SK-N-SH (cell line): ENCODE data around the gene PAM. TPM values are rescaled to one million over a fixed set of nuclear protein-coding genes. Genes with fewer than 3 reads are reported as not detected.

Experiments
- CTCF ChIA-PET: fragments of 300-600, 350-600 bp; formaldehyde crosslinking; extraction: SDS; loops from one replicate; lab custom pipeline; 2021; lab: Yijun Ruan, JAX
- POLR2A ChIA-PET: fragments of 350-600 bp; sonication (Branson Sonifier 250); formaldehyde crosslinking; extraction: SDS; loops from one replicate; lab custom pipeline; 2020; ENCODE audit warnings: antibody characterized with exemption, inconsistent platforms; lab: Yijun Ruan, JAX
- DNase-seq: peaks from one replicate; pipeline ENCODE4 v3.0.0; 2012
- H2AFZ ChIP-seq: fragments of 200-600 bp; sonication (generic); 2 replicates; pipeline ENCODE4 v1.8.1; 2016; ENCODE audit warnings: antibody characterized with exemption, mild to moderate bottlenecking, low read depth
- H3F3A ChIP-seq: fragments of 200-600 bp; sonication (generic); replicated peaks from 2 replicates; pipeline ENCODE3; 2016; ENCODE audit warnings: antibody characterized with exemption, mild to moderate bottlenecking; ENCODE audit not compliant: insufficient read depth
- H3K27ac ChIP-seq, 2 experiments: fragments of 200-500 bp in 1 of 2; fragments of 200-600 bp in 1 of 2; sonication (Bioruptor generic) in 1 of 2; sonication (generic), shearing (Covaris generic) in 1 of 2; 2 replicates each; pipeline versions ENCODE4 v1.5.1 to v1.6.1; 2014 to 2016; ENCODE audit warnings: low read depth in 2 of 2, inconsistent platforms in 1 of 2, low read length in 1 of 2, mild to moderate bottlenecking in 1 of 2, mixed read lengths in 1 of 2
- H3K27me3 ChIP-seq: fragments of 200-600 bp; sonication (generic), shearing (Covaris generic); 2 replicates; pipeline ENCODE4 v1.6.1; 2016; ENCODE audit warnings: mixed run types; ENCODE audit not compliant: insufficient read depth
- H3K36me3 ChIP-seq, 2 experiments: fragments of 200-500 bp in 1 of 2; fragments of 200-600 bp in 1 of 2; sonication (Bioruptor generic) in 1 of 2; sonication (generic) in 1 of 2; replicated peaks in 1 of 2; 2 replicates each; pipeline versions ENCODE3 to v1.5.1; 2014 to 2016; ENCODE audit warnings: low read length in 1 of 2, mild to moderate bottlenecking in 1 of 2; ENCODE audit not compliant: insufficient read depth in 2 of 2, control insufficient read depth in 1 of 2
- H3K4me1 ChIP-seq, 2 experiments: fragments of 200-500 bp in 1 of 2; fragments of 200-600 bp in 1 of 2; sonication (Bioruptor generic) in 1 of 2; sonication (generic), shearing (Covaris generic) in 1 of 2; 2 replicates each; pipeline versions ENCODE4 v1.5.1 to v1.6.1; 2014 to 2016; ENCODE audit warnings: low read depth in 1 of 2, low read length in 1 of 2, mixed run types in 1 of 2; ENCODE audit not compliant: insufficient read depth in 2 of 2, control insufficient read depth in 1 of 2
- H3K4me2 ChIP-seq: fragments of 200-600 bp; sonication (generic), shearing (Covaris generic); 2 replicates; pipeline ENCODE4 v1.6.1; 2017; ENCODE audit warnings: mixed run types
- H3K4me3 ChIP-seq, 2 experiments: fragments of 200-500 bp in 1 of 2; fragments of 200-600 bp in 1 of 2; sonication (Bioruptor generic) in 1 of 2; sonication (generic), shearing (Covaris generic) in 1 of 2; 2 replicates each; pipeline versions ENCODE4 v1.5.1 to v1.8.1; 2014 to 2016; ENCODE audit warnings: low read depth in 2 of 2, inconsistent platforms in 1 of 2, low read length in 1 of 2, mild to moderate bottlenecking in 1 of 2, mixed read lengths in 1 of 2, moderate library complexity in 1 of 2
- H3K79me2 ChIP-seq: fragments of 200-600 bp; sonication (generic); 2 replicates; pipeline ENCODE4 v1.8.1; 2017; ENCODE audit warnings: mild to moderate bottlenecking; ENCODE audit not compliant: insufficient read depth
- H3K9ac ChIP-seq: fragments of 200-600 bp; sonication (generic); 2 replicates; pipeline ENCODE4 v1.6.1; 2017; ENCODE audit warnings: mixed run types
- H3K9me2 ChIP-seq: fragments of 200-600 bp; sonication (generic); 2 replicates; pipeline ENCODE4 v1.6.1; 2017; ENCODE audit warnings: mixed run types
- H3K9me3 ChIP-seq: fragments of 200-600 bp; sonication (generic); 2 replicates; pipeline ENCODE4 v1.6.1; 2017; ENCODE audit warnings: mixed run types, mild to moderate bottlenecking, moderate library complexity
- H4K20me1 ChIP-seq: fragments of 200-600 bp; sonication (generic); 2 replicates; pipeline ENCODE4 v1.6.1; 2017; ENCODE audit warnings: mild to moderate bottlenecking, mixed run types; ENCODE audit not compliant: insufficient read depth
- CHD2 ChIP-seq: fragments of 150-350 bp; IDR thresholded peaks from 2 replicates; pipeline ENCODE4 v1.6.1; 2018; ENCODE audit warnings: low read length; ENCODE audit not compliant: partially characterized antibody
- FOSL2 ChIP-seq: IDR thresholded peaks from 2 replicates; pipeline ENCODE4 v1.4.0; 2012; ENCODE audit warnings: low read depth, mild to moderate bottlenecking, moderate library complexity, borderline replicate concordance
- GABPA ChIP-seq: IDR thresholded peaks from 2 replicates; pipeline ENCODE4 v1.4.0; 2012; ENCODE audit warnings: low read depth, mild to moderate bottlenecking
- JUND ChIP-seq: IDR thresholded peaks from 2 replicates; pipeline ENCODE4 v1.4.0; 2012
- MXI1 ChIP-seq: IDR thresholded peaks from 2 replicates; pipeline ENCODE4 v1.6.1; 2012; ENCODE audit warnings: mild to moderate bottlenecking, low read depth, low read length, improper control_type of control experiment
- POLR2AphosphoS5 ChIP-seq: IDR thresholded peaks from 2 replicates; pipeline ENCODE4 v1.6.1; 2012; ENCODE audit warnings: low read depth, low read length
- RXRA ChIP-seq: IDR thresholded peaks from 2 replicates; pipeline ENCODE4 v1.4.0; 2012; ENCODE audit warnings: low read depth, mild to moderate bottlenecking, borderline replicate concordance
- SIN3A ChIP-seq: IDR thresholded peaks from 2 replicates; pipeline ENCODE4 v1.6.1; 2012; ENCODE audit warnings: low read depth, mild to moderate bottlenecking, low read length, moderate library complexity, borderline replicate concordance
- SMC3 ChIP-seq: IDR thresholded peaks from 2 replicates; pipeline ENCODE4 v1.6.1; 2012; ENCODE audit warnings: low read depth, low read length, improper control_type of control experiment
- TCF12 ChIP-seq: IDR thresholded peaks from 2 replicates; pipeline ENCODE4 v1.4.0; 2012
- TEAD4 ChIP-seq: IDR thresholded peaks from 2 replicates; pipeline ENCODE4 v1.4.0; 2012; ENCODE audit warnings: mild to moderate bottlenecking, borderline replicate concordance; ENCODE audit not compliant: insufficient read depth
- YY1 ChIP-seq: IDR thresholded peaks from 2 replicates; pipeline ENCODE4 v1.4.0; 2012; ENCODE audit warnings: low read depth, mild to moderate bottlenecking
- polyA plus RNA-seq, 3 experiments: library from polyadenylated mRNA; depleted of rRNA; stranded (reverse); fragments of >200 nt; gene quantifications; 2 replicates each; pipeline ENCODE4 v1.2.3, GENCODE V29; 2012
- TF ChIP-seq, protein P1 (sequence below): fragments of 200-600 bp; sonication (generic); IDR thresholded peaks from 2 replicates; pipeline ENCODE4 v1.6.1; 2017; ENCODE audit warnings: antibody characterized with exemption, mild to moderate bottlenecking, moderate library complexity
- TF ChIP-seq, protein P2 (sequence below): IDR thresholded peaks from 2 replicates; pipeline ENCODE4 v1.4.0; 2012; ENCODE audit warnings: low read depth, borderline replicate concordance
- TF ChIP-seq, protein P3 (sequence below): IDR thresholded peaks from 2 replicates; pipeline ENCODE4; 2012
- TF ChIP-seq, protein P4 (sequence below): fragments of 150-350 bp; IDR thresholded peaks from 2 replicates; pipeline ENCODE4 v1.6.1; 2017; ENCODE audit warnings: antibody characterized with exemption, low read length, low read depth, borderline replicate concordance
- TF ChIP-seq, protein P5 (sequence below): fragments of 150-350 bp; IDR thresholded peaks from 2 replicates; pipeline ENCODE4 v1.6.1; 2016; ENCODE audit warnings: mild to moderate bottlenecking, low read depth, low read length
- TF ChIP-seq, protein P6 (sequence below): IDR thresholded peaks from 2 replicates; pipeline ENCODE4 v1.4.0; 2012; ENCODE audit warnings: low read depth

Gene PAM
- polyA plus RNA-seq, 1 of the 3 experiments (the other 2 are of a cell fraction), result 507 TPM

DNA sequence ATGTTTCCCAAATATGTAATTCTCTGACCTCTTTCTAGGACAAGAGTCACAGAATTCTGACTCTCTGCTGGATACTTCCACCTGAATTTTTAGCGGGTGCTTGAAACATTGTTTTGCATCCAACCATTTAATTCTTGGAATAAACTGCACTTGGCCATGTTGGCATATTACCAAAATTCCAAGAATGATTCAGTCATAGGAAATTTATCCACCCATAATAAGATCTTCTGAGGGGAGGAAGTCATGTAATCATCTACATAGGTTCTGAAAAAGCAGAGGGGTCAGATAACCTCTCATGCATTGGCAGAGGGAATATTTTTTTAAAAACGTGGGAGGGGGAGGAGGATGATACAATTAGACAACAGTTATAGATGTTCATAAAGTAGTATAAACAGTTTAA is 156.9 kb downstream of the PAM start (continued):
- TF ChIP-seq TEAD4, result peak; percentile 85; the same call in 1 of the 2 replicates
- TF ChIP-seq POLR2AphosphoS5, result peak; percentile 57; the same call in 1 of the 2 replicates
- TF ChIP-seq, protein P1, sequence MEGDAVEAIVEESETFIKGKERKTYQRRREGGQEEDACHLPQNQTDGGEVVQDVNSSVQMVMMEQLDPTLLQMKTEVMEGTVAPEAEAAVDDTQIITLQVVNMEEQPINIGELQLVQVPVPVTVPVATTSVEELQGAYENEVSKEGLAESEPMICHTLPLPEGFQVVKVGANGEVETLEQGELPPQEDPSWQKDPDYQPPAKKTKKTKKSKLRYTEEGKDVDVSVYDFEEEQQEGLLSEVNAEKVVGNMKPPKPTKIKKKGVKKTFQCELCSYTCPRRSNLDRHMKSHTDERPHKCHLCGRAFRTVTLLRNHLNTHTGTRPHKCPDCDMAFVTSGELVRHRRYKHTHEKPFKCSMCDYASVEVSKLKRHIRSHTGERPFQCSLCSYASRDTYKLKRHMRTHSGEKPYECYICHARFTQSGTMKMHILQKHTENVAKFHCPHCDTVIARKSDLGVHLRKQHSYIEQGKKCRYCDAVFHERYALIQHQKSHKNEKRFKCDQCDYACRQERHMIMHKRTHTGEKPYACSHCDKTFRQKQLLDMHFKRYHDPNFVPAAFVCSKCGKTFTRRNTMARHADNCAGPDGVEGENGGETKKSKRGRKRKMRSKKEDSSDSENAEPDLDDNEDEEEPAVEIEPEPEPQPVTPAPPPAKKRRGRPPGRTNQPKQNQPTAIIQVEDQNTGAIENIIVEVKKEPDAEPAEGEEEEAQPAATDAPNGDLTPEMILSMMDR, result no peak
- TF ChIP-seq, protein P2, sequence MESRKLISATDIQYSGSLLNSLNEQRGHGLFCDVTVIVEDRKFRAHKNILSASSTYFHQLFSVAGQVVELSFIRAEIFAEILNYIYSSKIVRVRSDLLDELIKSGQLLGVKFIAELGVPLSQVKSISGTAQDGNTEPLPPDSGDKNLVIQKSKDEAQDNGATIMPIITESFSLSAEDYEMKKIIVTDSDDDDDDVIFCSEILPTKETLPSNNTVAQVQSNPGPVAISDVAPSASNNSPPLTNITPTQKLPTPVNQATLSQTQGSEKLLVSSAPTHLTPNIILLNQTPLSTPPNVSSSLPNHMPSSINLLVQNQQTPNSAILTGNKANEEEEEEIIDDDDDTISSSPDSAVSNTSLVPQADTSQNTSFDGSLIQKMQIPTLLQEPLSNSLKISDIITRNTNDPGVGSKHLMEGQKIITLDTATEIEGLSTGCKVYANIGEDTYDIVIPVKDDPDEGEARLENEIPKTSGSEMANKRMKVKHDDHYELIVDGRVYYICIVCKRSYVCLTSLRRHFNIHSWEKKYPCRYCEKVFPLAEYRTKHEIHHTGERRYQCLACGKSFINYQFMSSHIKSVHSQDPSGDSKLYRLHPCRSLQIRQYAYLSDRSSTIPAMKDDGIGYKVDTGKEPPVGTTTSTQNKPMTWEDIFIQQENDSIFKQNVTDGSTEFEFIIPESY, result no peak

DNA sequence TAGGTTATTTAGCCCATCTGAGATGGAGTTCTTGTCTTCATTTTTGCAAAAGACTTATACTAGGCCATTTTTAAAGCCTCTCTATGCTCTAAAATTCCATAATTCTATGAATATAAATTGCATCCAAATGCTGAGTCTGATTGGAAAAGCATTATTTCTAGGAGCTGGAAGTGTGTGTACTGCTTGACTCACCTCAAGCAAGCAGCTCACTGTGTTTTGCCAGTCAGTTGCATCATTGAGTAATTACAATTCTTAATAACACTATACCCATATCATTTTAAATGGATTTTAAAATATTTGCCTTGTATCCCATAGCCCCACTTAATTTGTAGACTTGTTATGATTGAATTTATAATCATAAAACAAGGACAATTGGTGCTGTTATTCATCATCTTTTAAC is 161.0 kb downstream of the PAM start:
- TF ChIP-seq POLR2AphosphoS5 (no peak), MXI1 (no peak), RXRA (no peak), GABPA (no peak), TEAD4 (no peak), FOSL2 (no peak), JUND (no peak), TCF12 (no peak), YY1 (no peak), SIN3A (no peak), CHD2 (no peak), SMC3 (no peak)
- TF ChIP-seq, protein P3, sequence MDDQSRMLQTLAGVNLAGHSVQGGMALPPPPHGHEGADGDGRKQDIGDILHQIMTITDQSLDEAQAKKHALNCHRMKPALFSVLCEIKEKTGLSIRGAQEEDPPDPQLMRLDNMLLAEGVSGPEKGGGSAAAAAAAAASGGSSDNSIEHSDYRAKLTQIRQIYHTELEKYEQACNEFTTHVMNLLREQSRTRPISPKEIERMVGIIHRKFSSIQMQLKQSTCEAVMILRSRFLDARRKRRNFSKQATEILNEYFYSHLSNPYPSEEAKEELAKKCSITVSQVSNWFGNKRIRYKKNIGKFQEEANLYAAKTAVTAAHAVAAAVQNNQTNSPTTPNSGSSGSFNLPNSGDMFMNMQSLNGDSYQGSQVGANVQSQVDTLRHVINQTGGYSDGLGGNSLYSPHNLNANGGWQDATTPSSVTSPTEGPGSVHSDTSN, result no peak
- TF ChIP-seq, protein P4, sequence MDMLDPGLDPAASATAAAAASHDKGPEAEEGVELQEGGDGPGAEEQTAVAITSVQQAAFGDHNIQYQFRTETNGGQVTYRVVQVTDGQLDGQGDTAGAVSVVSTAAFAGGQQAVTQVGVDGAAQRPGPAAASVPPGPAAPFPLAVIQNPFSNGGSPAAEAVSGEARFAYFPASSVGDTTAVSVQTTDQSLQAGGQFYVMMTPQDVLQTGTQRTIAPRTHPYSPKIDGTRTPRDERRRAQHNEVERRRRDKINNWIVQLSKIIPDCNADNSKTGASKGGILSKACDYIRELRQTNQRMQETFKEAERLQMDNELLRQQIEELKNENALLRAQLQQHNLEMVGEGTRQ, result no peak
- TF ChIP-seq, protein P2, result no peak
- TF ChIP-seq, protein P5, sequence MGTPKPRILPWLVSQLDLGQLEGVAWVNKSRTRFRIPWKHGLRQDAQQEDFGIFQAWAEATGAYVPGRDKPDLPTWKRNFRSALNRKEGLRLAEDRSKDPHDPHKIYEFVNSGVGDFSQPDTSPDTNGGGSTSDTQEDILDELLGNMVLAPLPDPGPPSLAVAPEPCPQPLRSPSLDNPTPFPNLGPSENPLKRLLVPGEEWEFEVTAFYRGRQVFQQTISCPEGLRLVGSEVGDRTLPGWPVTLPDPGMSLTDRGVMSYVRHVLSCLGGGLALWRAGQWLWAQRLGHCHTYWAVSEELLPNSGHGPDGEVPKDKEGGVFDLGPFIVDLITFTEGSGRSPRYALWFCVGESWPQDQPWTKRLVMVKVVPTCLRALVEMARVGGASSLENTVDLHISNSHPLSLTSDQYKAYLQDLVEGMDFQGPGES, result no peak
- TF ChIP-seq, protein P6, sequence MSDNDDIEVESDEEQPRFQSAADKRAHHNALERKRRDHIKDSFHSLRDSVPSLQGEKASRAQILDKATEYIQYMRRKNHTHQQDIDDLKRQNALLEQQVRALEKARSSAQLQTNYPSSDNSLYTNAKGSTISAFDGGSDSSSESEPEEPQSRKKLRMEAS, result no peak
- TF ChIP-seq, all 33 proteins: peak for 0
- Histone ChIP-seq H3K4me3 (no peak overlapping the region), H3K9me2 (no peaks in the 10 kb centered on the region), H3K79me2 (peaks cover 43% of the 10 kb centered on the region), H3K27ac (no peak overlapping the region), H3F3A (peaks cover 31% of the 10 kb centered on the region), H3K27me3 (no peaks in the 10 kb centered on the region), H4K20me1 (no peaks in the 10 kb centered on the region; the same call in 1 of the 2 replicates), H3K9me3 (no peaks in the 10 kb centered on the region), H2AFZ (no peak overlapping the region), H3K4me1 (peaks cover 0 to 19% of the 10 kb centered on the region in 2 experiments; a peak in 2 of 4 replicates), H3K4me2 (no peak overlapping the region), H3K9ac (no peak overlapping the region), H3K36me3 (peaks cover 24 to 26% of the 10 kb centered on the region in 2 experiments)
- no peak for DNase-seq
- ChIA-PET CTCF (no interaction called here), POLR2A (no interaction called here)
